ENCODE data around the gene TAOK1.

DNA sequence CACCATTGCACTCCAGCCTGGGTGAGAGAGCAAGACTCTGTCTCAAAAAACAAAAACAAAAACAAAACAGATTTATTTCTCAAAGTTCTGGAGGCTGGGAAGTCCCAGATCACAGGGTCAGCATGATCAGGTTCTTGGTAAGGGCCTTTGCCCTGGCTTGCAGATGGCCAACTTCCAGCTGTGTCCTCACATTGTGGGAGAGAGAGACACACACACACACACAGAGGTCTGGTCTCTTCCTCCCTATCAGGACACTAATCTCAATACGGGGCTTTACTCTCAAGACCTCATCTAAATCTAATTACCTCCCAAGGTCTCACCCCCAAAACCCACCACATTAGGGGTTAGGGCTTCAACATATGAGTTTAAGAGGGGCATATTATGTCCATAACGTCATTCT, 26.4 kb upstream of the TAOK1 start:
- no peak for TF ChIP-seq POLR2AphosphoS5 (IDR thresholded peaks at IDR 0.05; ENCODE audit: low read depth)
- TF ChIP-seq CTCF (IDR thresholded peaks at IDR 0.05; ENCODE audit: insufficient read depth, low read length), result no peak
- no peak for TF ChIP-seq GABPA (IDR thresholded peaks at IDR 0.05; ENCODE audit: low read depth)

All from HL-60 (cell line).